Measurements from ENCODE around the gene RAD51B. TPM values are rescaled to one million over a fixed set of nuclear protein-coding genes. Genes with fewer than 3 reads are reported as not detected.
"Not testable (repeated sequence)": the region's sequence is repeated elsewhere in the genome, so short reads cannot be mapped to it uniquely, and the experiment has no call there.

RAD51B gene
- total RNA-seq, 2 experiments from 2014 or later: 43.6 to 50.7 TPM

DNA sequence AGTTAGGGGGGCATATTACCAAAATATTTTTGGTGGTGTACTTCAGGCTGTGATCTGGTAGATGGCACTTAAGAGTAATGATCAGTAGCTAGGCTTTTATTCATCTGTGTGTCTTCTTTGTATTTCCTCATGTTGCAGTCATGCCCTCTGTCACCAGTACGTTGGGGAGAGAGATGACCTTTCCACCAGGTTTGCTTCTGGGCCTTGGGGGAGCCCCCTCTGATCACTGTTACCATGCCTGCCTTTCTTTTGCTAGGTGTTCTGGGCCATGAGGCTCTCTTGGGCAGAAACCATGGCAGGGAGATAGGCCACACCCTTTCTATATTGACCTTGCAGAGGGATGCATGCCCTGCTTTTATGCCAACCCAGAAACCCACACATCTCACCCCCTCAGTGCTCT lies 208.5 kb downstream of the RAD51B start:
- H3K4me3 Mint-ChIP-seq: no peak overlapping the region
- H3K9me3 Mint-ChIP-seq: peaks cover 28% of the 10 kb centered on the region
- DNase-seq (no peak), ATAC-seq (ENCODE audit: low read depth) (no peak)
- no peaks in the 10 kb centered on the region for H3K4me1 Mint-ChIP-seq
- H3K27ac Mint-ChIP-seq: no peak overlapping the region
- H3K27me3 Mint-ChIP-seq: no peaks in the 10 kb centered on the region
- POLR2A ChIA-PET: no interaction called here
- peaks cover 24% of the 10 kb centered on the region for H3K36me3 Mint-ChIP-seq

DNA sequence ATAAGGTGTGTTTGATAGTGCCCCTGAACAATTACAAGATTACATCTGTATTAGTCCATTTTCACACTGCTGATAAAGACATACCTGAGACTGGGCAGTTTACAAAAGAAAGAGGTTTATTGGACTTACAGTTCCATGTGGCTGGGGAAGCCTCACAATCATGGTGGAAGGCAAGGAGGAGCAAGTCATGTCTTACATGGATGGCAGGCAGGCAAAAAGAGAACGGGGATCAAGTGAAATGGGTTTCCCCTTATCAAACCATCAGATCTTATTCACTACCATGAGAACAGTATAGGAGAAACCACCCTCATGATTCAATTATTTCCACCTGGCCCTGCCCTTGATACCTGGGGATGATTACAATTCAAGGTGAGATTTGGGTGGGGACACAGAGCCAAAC lies 211.4 kb downstream of the RAD51B start:
- H3K4me3 Mint-ChIP-seq; H3K4me1 Mint-ChIP-seq; H3K27ac Mint-ChIP-seq; DNase-seq; ATAC-seq (ENCODE audit: low read depth); POLR2A ChIA-PET; H3K27me3 Mint-ChIP-seq: not testable (repeated sequence)
- Mint-ChIP-seq H3K9me3 (peaks cover 24% of the 10 kb centered on the region), H3K36me3 (peaks cover 19% of the 10 kb centered on the region)

DNA sequence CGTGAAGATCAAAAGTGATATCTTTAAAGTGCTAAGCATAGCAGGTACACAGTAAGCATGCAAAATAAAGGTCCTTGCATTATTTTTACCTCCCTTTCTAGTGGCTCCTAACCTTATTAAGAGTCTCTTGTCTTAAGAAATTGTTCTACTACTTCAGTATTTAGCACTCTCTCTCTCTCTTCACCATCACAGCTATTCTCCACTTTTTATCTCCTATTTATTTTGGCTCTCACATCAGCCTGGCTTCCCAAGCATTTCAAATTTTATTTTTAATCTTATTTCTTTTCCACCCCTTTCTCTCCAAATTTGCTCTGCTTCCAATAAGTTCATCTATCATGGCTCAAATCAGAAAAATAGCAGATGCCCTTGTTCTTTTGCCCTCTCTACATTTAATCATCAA lies 212.6 kb downstream of the RAD51B start:
- Mint-ChIP-seq H3K27ac (no peak overlapping the region), H3K36me3 (peaks cover 15% of the 10 kb centered on the region), H3K27me3 (no peaks in the 10 kb centered on the region), H3K4me1 (no peaks in the 10 kb centered on the region), H3K4me3 (no peak overlapping the region), H3K9me3 (peaks cover 19% of the 10 kb centered on the region)
- POLR2A ChIA-PET: no interaction called here
- no peak for ATAC-seq (ENCODE audit: low read depth)
- no peak for DNase-seq

DNA sequence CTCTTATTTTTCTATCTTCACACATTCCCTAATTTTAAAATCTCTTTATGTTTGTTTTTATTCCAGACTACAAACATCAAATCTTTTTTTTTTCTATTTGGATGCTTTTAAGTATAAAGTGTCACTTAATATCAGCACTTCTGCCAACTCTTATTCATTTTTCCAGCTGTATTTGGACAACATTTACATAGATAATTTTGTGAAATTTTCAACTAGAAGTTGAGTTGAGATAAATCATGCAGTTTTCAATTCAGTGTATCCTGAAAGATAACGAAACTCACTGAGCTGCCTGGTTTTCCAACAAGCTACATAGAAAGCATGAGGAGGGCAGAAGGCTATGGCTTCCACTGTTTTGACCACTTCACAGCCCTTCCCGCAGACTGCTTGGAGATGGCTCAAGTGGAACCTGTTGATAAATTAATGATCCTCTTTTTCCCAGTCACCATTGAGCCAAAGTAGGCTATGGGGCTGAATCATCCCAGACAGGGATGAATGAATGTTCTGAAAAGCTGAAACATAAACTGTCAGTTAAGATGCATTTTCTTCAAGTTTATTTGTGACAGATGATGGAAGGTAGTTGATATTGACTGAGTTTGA lies 213.9 kb downstream of the RAD51B start:
- no peaks in the 10 kb centered on the region for H3K4me1 Mint-ChIP-seq
- POLR2A ChIA-PET: no interaction called here

DNA sequence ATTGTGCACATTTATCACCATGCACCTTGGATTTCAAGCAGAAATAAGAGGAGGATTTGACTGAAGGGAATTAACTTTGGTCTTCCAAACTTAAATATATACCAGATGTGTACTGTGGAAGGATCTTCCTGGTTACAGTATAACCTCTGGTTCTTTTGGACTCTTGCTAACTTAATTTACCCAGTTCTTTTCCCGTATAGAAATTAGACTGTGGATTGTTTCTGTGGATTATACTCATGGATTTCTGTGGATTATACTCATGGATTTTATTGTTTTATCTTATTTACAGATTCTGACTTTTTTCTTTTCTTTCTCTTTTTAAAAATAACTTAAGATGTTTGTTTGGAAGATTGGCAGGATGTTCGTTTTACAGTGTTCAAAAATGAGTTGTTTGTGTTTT lies 215.3 kb downstream of the RAD51B start:
- POLR2A ChIA-PET: no interaction called here
- Mint-ChIP-seq H3K4me1 (peaks cover 3% of the 10 kb centered on the region), H3K4me3 (no peak overlapping the region), H3K9me3 (peaks cover 11% of the 10 kb centered on the region), H3K27me3 (no peaks in the 10 kb centered on the region), H3K27ac (no peak overlapping the region), H3K36me3 (peaks cover 11% of the 10 kb centered on the region)
- no peak for DNase-seq
- no peak for ATAC-seq (ENCODE audit: low read depth)

More for the DNA sequence above, 213.9 kb downstream of the RAD51B start:
- Mint-ChIP-seq H3K27ac (no peak overlapping the region), H3K4me3 (no peak overlapping the region), H3K9me3 (peaks cover 18% of the 10 kb centered on the region), H3K27me3 (no peaks in the 10 kb centered on the region), H3K36me3 (peaks cover 15% of the 10 kb centered on the region)
- DNase-seq: no peak
- ATAC-seq (ENCODE audit: low read depth): no peak

DNA sequence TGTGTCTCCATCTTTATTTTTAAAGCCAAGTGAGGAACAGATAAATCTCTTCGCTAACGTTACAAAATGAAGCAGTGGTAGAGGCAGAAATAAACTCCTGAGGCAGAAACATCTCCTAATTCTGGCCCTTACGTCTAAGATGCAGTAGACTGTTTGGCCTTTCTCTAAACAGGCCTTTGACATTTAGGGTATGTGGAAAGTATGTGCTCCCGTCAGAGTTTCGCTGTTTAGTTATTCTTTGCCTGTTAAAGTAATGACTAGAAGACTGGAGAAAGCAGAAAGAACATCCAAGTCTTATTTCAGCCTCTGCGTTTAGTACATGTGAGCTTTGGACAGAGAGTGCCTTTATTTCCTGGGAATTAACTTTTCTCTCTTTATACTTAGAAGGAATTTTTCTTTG lies 216.6 kb downstream of the RAD51B start:
- ATAC-seq (ENCODE audit: low read depth) (no peak), DNase-seq (no peak)
- H3K36me3 Mint-ChIP-seq: peaks cover 7% of the 10 kb centered on the region
- H3K27me3 Mint-ChIP-seq: peaks cover 2% of the 10 kb centered on the region
- no peak overlapping the region for H3K4me3 Mint-ChIP-seq
- H3K27ac Mint-ChIP-seq: no peak overlapping the region
- H3K9me3 Mint-ChIP-seq: peaks cover 2% of the 10 kb centered on the region
- peaks cover 3% of the 10 kb centered on the region for H3K4me1 Mint-ChIP-seq
- POLR2A ChIA-PET: no interaction called here

DNA sequence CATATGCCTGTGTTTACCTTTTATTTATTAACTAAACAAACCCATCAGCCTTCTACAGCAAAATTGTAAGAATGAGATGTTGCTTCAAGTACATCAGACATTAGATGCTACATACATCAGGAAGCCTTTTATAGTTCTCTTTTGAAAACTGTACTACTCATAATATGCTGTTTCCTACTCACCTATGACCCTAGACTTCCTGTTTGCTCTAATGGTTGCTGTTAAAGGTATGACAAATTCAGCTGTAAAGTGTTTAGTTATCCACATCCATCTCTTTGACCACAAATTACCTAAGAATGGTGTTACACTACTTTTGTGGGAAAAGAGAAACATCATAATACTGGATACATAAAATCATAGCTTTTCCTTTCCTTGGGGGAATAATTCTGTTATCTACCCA lies 220.0 kb downstream of the RAD51B start:
- H3K27ac Mint-ChIP-seq: no peak overlapping the region
- H3K4me3 Mint-ChIP-seq: no peak overlapping the region
- no peak for DNase-seq
- H3K27me3 Mint-ChIP-seq: peaks cover 3% of the 10 kb centered on the region
- POLR2A ChIA-PET: no interaction called here
- peak; percentile 33 for ATAC-seq (ENCODE audit: low read depth)
- peaks cover 3% of the 10 kb centered on the region for H3K4me1 Mint-ChIP-seq
- peaks cover 1% of the 10 kb centered on the region for H3K9me3 Mint-ChIP-seq
- peaks cover 4% of the 10 kb centered on the region for H3K36me3 Mint-ChIP-seq

DNA sequence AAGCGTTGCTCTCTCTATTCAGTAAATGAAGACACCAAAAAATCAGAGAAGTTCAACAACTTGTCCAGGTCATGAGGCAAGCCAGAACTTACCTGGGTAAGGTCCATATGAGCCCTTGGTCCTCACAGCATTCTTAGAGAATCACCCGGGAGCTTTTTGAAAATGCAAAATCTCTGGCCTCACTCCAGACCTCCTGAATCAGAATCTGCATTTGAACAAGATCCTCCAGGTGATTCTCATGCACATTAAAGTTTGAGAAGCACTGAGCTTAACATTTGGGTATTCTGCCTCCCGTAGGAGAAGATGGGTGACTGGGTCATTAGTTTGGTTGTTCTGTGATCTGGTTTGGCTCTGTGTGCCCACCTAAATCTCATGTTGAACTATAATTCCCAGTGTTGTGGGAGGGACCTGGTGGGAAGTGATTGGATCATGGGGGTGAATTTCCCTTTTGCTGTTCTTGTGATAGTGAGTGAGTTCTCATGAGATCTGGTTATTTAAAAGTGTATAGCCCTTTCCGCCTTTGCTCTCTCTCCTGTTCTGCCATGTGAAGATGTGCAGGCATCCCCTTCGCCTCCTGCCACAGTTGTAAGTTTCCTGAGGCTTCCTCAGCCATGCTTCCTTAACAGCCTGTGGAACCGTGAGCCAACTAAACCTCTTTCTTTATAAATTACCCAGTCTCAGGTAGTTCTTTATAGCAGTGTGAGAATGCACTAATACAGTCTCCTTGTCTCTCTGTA lies 221.2 kb downstream of the RAD51B start:
- POLR2A ChIA-PET: no interaction called here
- peaks cover 1% of the 10 kb centered on the region for H3K9me3 Mint-ChIP-seq
- no peak overlapping the region for H3K4me3 Mint-ChIP-seq
- H3K36me3 Mint-ChIP-seq: peaks cover 4% of the 10 kb centered on the region
- no peak for DNase-seq
- H3K27ac Mint-ChIP-seq: no peak overlapping the region
- peaks cover 3% of the 10 kb centered on the region for H3K27me3 Mint-ChIP-seq
- H3K4me1 Mint-ChIP-seq: peaks cover 3% of the 10 kb centered on the region
- no peak for ATAC-seq (ENCODE audit: low read depth)

DNA sequence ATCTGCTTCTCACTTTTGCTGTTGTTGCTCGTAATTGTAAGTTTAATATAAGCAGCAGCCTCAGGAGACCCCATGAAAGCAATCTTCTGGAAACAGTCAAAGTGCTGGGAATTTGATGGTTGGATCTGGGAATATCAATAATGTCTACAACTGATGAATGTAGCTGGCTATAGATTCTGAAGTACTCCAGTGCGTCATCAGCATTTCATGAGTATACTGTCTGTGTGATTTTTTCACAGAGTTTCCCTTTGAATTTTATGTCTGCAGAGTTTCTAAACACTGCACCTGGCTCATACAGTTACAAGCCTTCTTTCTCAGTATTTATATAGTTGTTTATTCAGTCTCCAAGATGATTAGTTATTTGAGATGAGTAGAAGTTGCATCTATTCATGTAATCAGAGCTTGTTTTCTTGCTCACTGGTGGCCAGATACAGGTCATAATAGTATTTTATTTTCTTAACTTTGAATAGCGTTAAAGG lies 222.3 kb downstream of the RAD51B start:
- POLR2A ChIA-PET: no interaction called here
- Mint-ChIP-seq H3K4me3 (no peak overlapping the region), H3K36me3 (peaks cover 4% of the 10 kb centered on the region), H3K9me3 (peaks cover 1% of the 10 kb centered on the region), H3K27ac (no peak overlapping the region), H3K27me3 (peaks cover 3% of the 10 kb centered on the region), H3K4me1 (peaks cover 3% of the 10 kb centered on the region)
- no peak for ATAC-seq (ENCODE audit: low read depth)
- DNase-seq: no peak

DNA sequence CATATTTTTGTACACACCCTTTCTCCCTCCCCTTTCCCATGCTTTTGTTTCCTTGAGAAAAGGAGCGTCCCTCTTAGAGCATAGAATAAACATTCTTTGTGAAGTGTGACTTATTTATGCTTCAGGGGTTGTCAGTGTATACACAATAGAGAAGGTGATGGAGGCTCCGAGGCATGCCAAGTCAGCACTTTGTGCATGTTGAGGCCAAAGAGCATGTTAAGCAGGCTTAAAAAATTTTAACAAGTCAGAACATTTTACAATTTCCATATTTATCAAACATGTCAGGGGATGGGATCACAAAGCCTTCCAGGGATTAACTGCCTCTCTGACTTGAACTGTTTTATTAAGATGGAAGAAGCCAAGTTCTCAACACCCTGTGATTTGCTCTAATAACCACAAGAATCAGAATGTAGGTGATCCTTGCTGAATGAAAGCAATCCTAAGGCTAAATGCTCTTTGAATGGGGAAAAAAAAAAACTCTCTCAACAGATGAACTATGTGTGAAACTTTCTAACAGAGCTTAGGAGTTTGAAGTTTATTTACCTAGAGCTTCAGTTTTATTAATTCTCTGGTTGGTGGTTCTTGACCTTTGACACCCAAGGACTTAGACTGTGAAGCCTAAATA lies 223.1 kb downstream of the RAD51B start:
- POLR2A ChIA-PET: no interaction called here

DNA sequence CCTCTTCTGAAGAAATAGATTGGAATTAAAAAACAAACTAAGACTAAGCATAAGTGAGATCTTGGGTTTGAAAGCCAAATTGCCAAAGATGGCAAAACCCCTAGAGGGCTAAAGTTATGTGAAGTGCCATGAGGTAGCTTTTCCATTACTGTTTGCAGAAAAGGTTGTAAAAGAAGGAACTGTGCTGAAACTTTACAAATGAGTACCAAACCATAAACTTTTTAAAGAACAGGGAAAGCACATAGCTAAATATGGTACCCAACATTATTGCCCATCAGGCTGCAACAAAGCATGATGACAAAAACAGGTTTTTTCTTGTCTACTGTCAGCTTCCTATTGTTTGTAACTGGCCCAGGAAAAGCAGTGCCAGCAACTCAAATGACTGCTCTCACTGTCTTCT lies 224.2 kb downstream of the RAD51B start:
- no peak for ATAC-seq (ENCODE audit: low read depth)
- Mint-ChIP-seq H3K36me3 (peaks cover 4% of the 10 kb centered on the region), H3K9me3 (peaks cover 1% of the 10 kb centered on the region), H3K4me3 (no peak overlapping the region), H3K4me1 (peaks cover 3% of the 10 kb centered on the region), H3K27me3 (peaks cover 3% of the 10 kb centered on the region), H3K27ac (no peak overlapping the region)
- DNase-seq: no peak
- POLR2A ChIA-PET: no interaction called here

More for the DNA sequence above, 223.1 kb downstream of the RAD51B start:
- H3K4me1 Mint-ChIP-seq: peaks cover 3% of the 10 kb centered on the region
- peaks cover 1% of the 10 kb centered on the region for H3K9me3 Mint-ChIP-seq
- no peak overlapping the region for H3K4me3 Mint-ChIP-seq
- ATAC-seq (ENCODE audit: low read depth) (no peak), DNase-seq (no peak)
- H3K36me3 Mint-ChIP-seq: peaks cover 4% of the 10 kb centered on the region
- H3K27ac Mint-ChIP-seq: no peak overlapping the region
- peaks cover 3% of the 10 kb centered on the region for H3K27me3 Mint-ChIP-seq

DNA sequence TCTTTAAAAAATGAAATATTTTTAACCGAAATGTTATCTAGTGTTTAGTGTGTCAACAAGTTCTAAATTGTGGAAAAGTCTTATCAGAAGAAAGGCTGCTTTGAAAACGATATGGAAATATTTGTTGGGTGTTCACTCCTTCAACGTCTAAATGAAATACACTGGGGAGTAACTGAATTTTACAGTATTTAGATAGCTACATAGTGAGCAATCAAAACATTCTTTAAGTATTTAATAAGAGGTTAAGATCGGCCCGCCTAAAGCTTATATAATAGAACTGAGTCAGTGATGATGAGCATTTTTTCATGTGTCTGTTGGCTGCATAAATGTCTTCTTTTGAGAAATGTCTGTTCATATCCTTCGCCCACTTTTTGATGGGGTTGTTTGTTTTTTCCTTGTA lies 228.3 kb downstream of the RAD51B start:
- no peak overlapping the region for H3K27ac Mint-ChIP-seq
- DNase-seq (no peak), ATAC-seq (ENCODE audit: low read depth) (no peak)
- H3K9me3 Mint-ChIP-seq: no peaks in the 10 kb centered on the region
- H3K27me3 Mint-ChIP-seq: no peaks in the 10 kb centered on the region
- POLR2A ChIA-PET: no interaction called here
- H3K4me3 Mint-ChIP-seq: no peak overlapping the region
- H3K4me1 Mint-ChIP-seq: no peaks in the 10 kb centered on the region
- H3K36me3 Mint-ChIP-seq: peaks cover 2% of the 10 kb centered on the region

DNA sequence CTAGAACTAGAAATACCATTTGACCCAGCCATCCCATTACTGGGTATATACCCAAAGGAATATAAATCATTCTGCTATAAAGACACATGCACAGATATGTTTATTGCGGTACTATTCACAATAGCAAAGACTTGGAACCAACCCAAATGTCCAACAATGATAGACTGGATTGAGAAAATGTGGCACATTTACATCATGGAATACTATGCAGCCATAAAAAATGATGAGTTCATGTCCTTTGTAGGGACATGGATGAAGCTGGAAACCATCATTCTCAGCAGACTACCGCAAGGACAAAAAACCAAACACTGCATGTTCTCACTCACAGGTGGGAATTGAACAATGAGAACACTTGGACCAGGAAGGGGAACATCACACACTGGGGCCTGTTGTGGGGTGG lies 229.2 kb downstream of the RAD51B start:
- ATAC-seq (ENCODE audit: low read depth); H3K4me1 Mint-ChIP-seq; H3K27ac Mint-ChIP-seq; POLR2A ChIA-PET; H3K4me3 Mint-ChIP-seq; H3K36me3 Mint-ChIP-seq; H3K27me3 Mint-ChIP-seq; DNase-seq; H3K9me3 Mint-ChIP-seq: not testable (repeated sequence)

DNA sequence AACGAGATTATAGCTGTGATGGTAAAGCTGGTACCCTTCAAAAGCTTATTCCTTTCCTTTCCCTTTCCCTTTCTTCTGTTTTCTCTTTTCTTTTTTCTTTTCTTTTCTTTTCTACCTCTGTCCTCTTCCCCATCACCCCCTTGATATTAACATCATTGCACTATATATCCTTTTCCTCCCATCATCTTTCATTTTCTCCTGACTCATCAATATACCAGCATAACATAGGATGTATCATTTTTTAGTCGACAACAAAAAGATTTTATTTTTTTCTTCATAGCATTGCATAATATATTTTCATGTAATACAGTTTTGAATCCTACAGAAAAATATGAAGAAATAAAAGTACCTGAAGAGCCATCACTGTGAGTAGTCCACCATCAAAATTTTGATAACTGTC lies 230.6 kb downstream of the RAD51B start:
- no peak for ATAC-seq (ENCODE audit: low read depth)
- Mint-ChIP-seq H3K27ac (no peak overlapping the region), H3K27me3 (no peaks in the 10 kb centered on the region), H3K36me3 (peaks cover 2% of the 10 kb centered on the region), H3K4me3 (no peak overlapping the region), H3K4me1 (no peaks in the 10 kb centered on the region), H3K9me3 (no peaks in the 10 kb centered on the region)
- no peak for DNase-seq
- POLR2A ChIA-PET: no interaction called here
